ENCODE data around the gene SRCAP.

GRCh38 chr16:30748634-30749445 is 49.9 kb downstream of the SRCAP start:
- TF ChIP-seq CTCF (IDR thresholded peaks at IDR 0.05) (no peak), RORB (CRISPR knock-in tag; IDR thresholded peaks at IDR 0.05) (no peak)

Measured in WTC11 (cell line).